GM12891 (cell line): ENCODE data around the gene RBFOX1.

Source experiments
- POLR2A ChIP-seq: IDR thresholded peaks from 2 replicates; pipeline ENCODE4 v1.6.1; 2011; ENCODE audit warnings: low read depth, low read length, control low read depth
- POLR2AphosphoS5 ChIP-seq: IDR thresholded peaks from 2 replicates; pipeline ENCODE4 v1.6.1; 2011; ENCODE audit warnings: low read depth, low read length, control low read depth
- POU2F2 ChIP-seq: IDR thresholded peaks from 2 replicates; pipeline ENCODE4 v1.6.1; 2011; ENCODE audit warnings: low read depth, mild to moderate bottlenecking, control low read depth, low read length, moderate library complexity
- TAF1 ChIP-seq: IDR thresholded peaks from 2 replicates; pipeline ENCODE4 v1.6.1; 2011; ENCODE audit warnings: low read depth, low read length, control low read depth

GRCh38 chr16:7638306-7638705, 305.7 kb downstream of the RBFOX1 start:
- TF ChIP-seq POLR2AphosphoS5 (no peak), POLR2A (no peak), POU2F2 (no peak), TAF1 (no peak)
